ENCODE results near the gene WBP2.
A peak's percentile ranks its signal among the peaks of the same experiment; 100 is the strongest.

Gene WBP2

DNA sequence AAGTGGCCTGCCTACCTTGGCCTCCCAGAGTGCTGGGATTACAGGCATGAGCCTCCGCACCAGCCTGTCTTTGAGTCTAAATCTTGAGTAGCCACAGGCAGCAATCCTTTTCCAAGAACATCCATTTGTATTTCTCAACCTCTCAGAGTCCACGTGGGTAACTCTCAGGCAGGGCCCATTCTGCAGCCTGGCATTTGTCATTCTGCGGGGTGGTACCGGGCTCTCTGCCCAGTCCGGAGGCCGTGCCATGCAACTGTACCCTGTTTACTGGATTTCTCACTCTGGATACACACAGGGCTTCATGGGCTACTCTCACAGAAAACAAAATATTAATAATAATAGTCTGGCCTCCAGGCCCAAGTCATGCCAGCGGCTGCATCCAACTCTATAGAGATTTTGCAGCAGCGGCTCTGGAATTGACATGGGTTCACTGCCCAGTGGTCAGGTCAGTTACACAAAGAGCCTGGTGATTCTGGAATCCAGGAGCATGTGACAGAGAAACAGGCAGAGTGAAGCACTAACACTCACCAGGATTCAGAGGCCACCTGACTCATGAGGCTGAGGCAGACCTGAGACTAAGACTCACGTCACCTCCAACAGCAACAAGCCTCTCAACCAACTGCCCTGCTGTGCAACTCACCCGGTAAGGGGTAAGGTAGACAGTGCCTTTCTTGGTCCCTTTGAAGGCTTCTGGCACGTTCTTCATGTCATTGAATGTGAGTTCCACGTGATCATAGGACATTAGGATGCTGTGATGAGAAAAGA, 4.0 kb downstream of the WBP2 start:
- H3K4me3 ChIP-seq (ENCODE audit: low read depth, low read length) = no peak overlapping the region
- in situ Hi-C loops (cut with HindIII; ENCODE audit: low sequenced_read_pairs) = no loop called here
- TF ChIP-seq, protein P1, sequence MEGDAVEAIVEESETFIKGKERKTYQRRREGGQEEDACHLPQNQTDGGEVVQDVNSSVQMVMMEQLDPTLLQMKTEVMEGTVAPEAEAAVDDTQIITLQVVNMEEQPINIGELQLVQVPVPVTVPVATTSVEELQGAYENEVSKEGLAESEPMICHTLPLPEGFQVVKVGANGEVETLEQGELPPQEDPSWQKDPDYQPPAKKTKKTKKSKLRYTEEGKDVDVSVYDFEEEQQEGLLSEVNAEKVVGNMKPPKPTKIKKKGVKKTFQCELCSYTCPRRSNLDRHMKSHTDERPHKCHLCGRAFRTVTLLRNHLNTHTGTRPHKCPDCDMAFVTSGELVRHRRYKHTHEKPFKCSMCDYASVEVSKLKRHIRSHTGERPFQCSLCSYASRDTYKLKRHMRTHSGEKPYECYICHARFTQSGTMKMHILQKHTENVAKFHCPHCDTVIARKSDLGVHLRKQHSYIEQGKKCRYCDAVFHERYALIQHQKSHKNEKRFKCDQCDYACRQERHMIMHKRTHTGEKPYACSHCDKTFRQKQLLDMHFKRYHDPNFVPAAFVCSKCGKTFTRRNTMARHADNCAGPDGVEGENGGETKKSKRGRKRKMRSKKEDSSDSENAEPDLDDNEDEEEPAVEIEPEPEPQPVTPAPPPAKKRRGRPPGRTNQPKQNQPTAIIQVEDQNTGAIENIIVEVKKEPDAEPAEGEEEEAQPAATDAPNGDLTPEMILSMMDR (IDR thresholded peaks at IDR 0.05; ENCODE audit: low read depth, low read length, missing control alignments) = no peak
- no peak for DNase-seq (ENCODE audit: low read depth)

DNA sequence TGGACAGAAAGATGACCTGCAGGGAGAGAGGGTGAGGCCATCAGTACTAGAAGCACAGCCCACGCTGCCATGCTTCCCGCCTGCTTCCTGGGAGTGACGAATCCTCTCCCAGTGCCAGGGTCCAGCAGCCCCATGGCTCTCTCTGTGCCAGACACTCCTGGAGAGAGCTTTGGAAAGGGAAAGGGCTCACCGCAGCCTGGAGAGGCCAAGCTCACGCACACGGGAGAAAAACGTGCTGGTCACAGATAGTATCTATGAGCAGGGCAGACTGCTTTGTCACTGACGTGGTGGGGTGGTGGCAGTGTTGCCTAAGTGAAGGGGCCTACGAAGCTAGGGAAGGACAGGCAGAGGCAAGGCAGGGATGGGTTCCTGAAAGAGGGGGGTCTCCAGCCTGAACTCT, 5.4 kb downstream of the WBP2 start:
- TF ChIP-seq, protein P1 (IDR thresholded peaks at IDR 0.05; ENCODE audit: low read depth, low read length, missing control alignments) = no peak
- in situ Hi-C loops (cut with HindIII; ENCODE audit: low sequenced_read_pairs) = loop anchor here (10.0 kb wide), 1 partner anchor 65 kb away; the partner anchor contains the start of gene UNK
- no peak for DNase-seq (ENCODE audit: low read depth)
- H3K4me3 ChIP-seq (ENCODE audit: low read depth, low read length) = no peak overlapping the region

DNA sequence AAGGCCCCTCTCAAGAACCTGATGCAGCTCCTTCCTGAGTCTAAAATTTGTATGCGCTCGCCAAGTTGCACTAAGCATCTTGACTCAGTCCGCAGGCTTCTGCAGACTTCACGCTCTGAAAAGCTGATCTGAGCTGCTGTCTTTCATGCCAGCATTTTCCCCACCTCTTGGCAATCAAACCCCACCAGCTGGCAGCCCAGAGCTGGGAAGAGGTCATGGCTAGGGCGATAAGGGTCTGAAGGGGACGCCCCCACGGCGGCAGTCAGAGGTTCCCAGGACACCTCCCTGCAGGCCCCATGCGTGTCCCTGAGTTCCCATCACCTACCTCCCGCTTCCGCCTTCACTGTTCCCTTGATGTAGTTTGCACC, 5.9 kb downstream of the WBP2 start:
- H3K4me3 ChIP-seq (ENCODE audit: low read depth, low read length) = no peak overlapping the region
- TF ChIP-seq, protein P1 (IDR thresholded peaks at IDR 0.05; ENCODE audit: low read depth, low read length, missing control alignments) = no peak
- DNase-seq (ENCODE audit: low read depth) = no peak
- in situ Hi-C loops (cut with HindIII; ENCODE audit: low sequenced_read_pairs) = loop anchor here (10.0 kb wide), 1 partner anchor 64 kb away; the partner anchor contains the start of gene UNK

DNA sequence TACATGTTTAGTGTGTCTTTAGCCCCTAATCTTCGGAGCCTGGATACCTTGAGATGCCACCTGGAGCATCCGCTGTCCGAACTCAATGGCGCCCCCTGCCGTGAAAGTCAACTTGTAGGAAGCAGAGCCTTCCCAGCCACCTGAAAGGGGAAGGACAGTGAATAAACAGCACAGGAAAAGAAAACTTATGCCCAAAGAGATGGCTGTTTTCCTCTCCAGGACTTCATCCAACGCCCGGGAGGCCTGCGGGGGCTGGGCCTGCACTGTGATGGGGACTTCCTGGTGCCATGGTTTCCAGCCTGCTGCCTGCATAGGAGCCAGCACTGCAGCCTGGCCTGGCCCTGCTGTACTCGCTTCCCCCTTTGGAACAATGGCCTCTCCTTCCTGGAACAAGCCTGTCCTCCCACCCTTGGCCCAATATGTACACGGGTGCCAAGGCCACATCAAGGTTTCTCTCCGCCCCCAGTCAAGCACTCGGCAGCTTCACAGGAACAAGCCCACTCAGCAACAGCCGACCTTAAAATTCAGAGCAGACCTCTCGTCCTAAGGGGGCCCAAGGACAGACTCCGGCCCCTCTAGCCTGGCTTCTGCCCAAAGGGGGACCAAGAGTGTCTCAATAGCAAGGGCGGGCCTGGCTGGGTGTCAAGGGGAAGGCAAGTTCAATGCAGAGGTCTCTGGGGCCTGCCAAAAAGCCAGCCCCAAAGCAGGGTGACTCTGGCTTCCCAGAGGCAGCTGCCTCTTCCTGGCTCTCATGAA, 6.4 kb downstream of the WBP2 start:
- in situ Hi-C loops (cut with HindIII; ENCODE audit: low sequenced_read_pairs) = loop anchor here (10.0 kb wide), 1 partner anchor 64 kb away; the partner anchor contains the start of gene UNK
- TF ChIP-seq, protein P1 (IDR thresholded peaks at IDR 0.05; ENCODE audit: low read depth, low read length, missing control alignments) = peak; percentile 78
- no peak overlapping the region for H3K4me3 ChIP-seq (ENCODE audit: low read depth, low read length)
- DNase-seq (ENCODE audit: low read depth) = no peak

DNA sequence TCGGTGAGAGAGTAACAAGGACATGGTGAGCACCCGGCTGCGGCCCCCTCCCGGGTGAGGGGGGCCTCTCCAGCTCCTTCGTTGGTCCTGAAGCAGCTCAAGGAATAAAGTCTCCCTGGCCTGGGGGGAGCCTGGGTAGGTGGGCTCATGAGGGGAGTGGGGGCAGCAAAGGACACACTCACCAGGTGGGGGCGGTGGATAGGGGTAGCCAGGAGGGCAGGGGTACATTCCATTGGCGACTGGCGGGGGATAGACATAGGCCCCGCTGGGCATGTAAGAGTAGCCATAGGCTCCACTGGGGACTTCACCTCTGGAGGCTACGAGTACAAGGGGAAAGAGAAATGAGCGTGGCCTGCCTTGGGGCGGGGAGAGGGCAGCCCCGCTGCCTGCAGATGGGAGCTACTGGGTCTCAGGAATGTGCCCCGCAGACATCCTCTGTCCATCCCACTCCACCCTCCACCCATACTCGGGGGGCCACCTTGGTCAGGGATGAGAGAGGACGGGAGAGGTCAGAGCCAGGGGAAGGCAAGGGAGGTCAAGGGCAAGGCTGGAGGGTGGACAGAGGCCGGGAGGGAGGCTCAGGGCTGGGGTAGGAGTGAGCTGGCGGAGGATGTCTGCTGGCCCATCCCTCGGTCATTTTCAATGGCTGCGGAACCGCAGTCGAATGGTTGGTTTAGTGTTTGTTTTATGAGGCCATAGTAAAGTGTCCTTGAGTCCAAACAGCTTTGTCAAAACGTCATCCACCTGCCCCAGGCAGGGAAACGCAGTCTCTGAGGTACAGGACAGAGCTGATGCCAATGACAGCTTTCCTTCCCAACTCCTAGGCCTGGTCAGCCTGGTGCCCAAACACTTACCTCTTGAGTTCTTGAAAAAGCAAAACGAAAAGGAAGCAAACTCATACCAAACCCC, 7.3 kb downstream of the WBP2 start:
- in situ Hi-C loops (cut with HindIII; ENCODE audit: low sequenced_read_pairs) = loop anchor here (10.0 kb wide), 1 partner anchor 63 kb away; the partner anchor contains the start of gene UNK
- no peak for DNase-seq (ENCODE audit: low read depth)
- TF ChIP-seq, protein P1 (IDR thresholded peaks at IDR 0.05; ENCODE audit: low read depth, low read length, missing control alignments) = no peak
- no peak overlapping the region for H3K4me3 ChIP-seq (ENCODE audit: low read depth, low read length)

Data from astrocyte of the cerebellum (primary cell).